HG02981 (cell line): ENCODE results near the gene ARID3C.

Experiments used
- ATAC-seq: cut with Tn5 transposase; IDR thresholded peaks from one replicate; pipeline ENCODE4 v1.9.1; 2021; ENCODE audit warnings: mild to moderate bottlenecking, moderate library complexity; ENCODE audit not compliant: unreplicated experiment

ARID3C gene

DNA sequence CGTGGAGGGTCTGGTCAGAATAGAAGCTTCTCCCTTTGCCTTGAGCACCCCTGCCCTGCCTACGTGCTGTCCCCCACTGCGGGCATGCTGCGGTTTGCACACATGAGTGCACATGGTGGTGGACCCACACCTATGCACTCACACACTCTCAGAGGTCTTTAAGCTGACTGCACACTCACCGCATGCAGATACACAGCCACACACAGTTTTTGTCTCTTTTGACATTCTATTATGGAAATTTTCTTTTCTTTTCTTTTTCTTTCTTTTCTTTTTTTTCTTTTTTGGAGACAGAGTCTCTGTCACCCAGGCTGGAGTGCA lies 584 bp upstream of the ARID3C start:
- ATAC-seq, result no peak

- no peak for ATAC-seq
These were observed 880 bp downstream of the ARID3C start for GRCh38 chr9:34627716-34628655.

- ATAC-seq, result no peak
These were observed 3.7 kb downstream of the ARID3C start for GRCh38 chr9:34625186-34625486.

GRCh38 chr9:34624475-34625185 lies 4.2 kb downstream of the ARID3C start:
- ATAC-seq, result no peak

DNA sequence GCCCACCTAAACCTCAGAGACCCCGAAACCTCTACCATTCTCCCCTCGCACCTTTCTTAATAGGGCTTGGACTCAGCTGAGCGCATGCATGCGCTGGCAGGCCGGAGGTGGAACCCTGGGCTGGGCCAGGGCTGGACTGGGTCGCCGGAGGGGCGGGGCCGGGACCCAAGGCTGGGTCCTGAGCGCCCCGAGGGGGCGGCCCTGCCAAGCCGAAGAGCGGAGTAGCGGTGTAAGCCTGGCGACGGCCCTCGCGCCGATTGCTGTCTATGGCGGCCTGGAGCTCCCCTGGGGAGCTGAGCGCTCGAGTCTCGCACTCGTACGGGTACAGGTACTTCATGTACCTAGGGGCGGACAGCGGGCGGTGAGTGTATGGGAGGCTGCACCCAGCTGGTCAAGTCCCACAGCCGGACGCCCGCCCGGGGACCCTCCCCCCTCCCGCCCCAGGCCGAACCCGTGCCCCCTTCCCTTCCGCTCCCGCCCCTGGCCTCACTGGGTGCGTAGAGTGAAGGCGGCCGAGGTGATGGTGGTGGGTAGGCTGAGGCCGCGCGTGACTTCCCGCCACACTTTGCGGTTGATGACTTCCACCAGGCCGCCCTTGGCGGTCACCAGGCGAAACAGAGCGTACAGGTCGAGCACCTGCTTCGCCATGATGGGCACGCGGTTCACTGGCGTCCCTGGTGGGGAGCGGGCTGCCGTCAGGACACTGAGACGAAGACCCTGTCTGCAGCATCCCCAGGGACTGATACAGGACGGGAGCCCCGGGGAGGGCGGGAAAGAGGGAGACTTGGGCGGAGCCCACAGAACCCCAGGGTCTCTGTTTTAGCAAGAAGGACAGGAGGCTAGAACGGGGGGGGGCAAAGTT lies 5.3 kb downstream of the ARID3C start:
- ATAC-seq, result no peak

DNA sequence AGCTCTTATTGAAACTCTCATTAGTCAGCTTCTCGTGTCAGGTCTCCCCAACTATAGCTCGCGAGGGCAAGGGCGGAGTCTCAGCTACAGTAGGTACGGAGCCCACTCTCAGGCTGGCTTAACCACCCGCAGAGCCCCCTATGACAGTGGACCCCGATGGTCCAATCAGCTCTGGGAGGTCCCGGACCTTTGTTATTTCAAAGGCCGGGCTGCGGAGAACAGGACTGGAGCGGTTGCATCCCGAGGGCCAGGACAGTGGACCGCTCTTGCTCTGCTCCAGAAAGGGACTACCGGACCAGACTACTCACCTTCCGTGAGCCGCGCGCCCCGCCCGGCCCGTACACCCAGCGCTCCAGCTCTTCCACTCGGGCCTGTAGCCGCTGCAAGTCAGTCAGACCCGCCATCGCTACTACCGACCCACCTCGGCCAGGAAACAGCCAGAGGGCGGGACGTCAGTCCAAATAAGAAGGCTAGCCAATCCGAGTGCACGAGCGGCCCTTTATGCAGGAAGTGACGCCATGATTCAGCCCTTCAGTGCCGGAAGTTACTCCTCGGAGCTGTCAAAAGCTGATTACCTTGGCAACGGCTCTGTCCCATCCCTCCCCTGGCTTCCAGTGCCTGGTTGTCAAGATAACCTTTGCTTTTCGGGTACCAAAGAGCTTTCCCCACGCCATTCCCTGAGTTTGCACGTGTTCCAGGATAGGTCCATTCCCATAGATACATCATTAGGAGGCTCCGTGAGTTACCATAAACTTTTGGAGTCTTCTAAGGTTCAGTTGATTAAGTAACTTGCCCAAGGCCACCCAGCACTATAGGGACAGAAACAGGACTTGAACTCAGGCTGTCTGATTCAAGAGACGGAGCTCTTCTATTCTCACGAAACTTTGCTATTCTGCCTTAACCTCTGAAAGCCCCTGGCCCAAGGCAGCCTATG lies 8.5 kb downstream of the ARID3C start, which contains the start of gene DCTN3:
DCTN3 (minus strand) TSS at position 435 of the 934 bp plus-strand sequence; CDS start at position 404, 31 bp downstream.
- ATAC-seq, result peak; percentile 98

DNA sequence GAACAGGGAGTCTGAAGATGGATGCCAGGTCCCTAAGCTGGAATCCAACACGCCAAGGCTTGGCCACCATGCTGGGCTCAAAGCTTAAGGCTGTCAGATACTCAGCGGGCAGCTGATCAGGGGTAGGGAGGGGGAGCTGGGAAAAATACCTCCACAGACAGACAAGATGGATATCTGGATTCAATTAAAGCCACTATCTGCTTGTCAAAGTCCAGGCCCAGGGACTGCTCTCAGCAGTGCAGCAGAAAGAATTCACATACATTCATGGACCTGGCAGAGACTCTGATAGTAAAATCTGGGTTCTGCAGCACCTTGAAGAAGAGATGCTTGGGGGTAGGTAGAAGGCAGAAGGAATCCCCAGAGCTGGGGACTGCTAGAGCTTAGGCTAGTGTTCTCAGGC lies 13.7 kb downstream of the ARID3C start:
- no peak for ATAC-seq

- no peak for ATAC-seq
These were observed 16.0 kb downstream of the ARID3C start for GRCh38 chr9:34612788-34613390.

GRCh38 chr9:34611811-34612787 lies 16.8 kb downstream of the ARID3C start, which contains the start of gene RPP25L:
TSS of gene RPP25L (minus strand) at chr9:34612097. CDS start at chr9:34611296, 801 bp downstream.
- peak; percentile 83 for ATAC-seq

- no peak for ATAC-seq
These were observed 17.5 kb downstream of the ARID3C start for GRCh38 chr9:34611251-34611810.

DNA sequence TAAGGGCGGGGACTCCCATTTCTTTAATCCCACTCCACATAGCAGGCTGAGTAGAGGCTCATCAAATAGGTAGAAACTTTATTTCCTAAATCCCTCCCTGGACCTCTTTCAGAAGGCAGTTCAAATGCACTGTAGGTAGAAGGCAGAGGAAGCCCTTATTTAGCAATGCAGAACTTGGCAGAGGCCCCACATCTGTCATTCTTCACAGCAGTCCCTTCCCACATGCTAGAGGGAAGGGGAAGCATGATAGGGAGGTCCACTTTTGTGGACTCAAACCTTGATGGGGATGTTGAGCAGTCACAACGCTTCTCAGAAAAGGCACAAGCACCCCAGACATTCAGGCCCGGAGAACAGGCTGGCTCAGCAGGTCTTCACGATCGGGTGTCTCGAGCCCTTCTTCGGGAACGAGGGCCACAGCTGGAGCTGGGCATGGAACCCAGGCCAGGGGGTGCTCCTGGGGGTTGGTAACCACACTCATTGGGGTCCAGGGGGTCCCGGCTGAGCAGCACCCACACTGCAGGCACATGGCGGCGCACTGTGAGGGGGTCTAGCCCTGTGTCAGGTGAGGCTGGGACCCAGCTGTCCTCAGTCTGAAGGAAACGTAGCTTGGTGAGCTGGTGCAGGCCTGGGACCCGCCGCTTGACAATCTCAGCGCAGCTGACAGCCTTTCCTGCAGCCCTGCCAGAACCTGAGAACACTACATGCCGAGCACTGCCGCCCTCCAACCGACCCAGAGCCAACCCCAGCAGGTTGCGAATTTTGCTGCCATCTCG lies 18.2 kb downstream of the ARID3C start:
- no peak for ATAC-seq

GRCh38 chr9:34607331-34607730 lies 21.5 kb downstream of the ARID3C start:
- no peak for ATAC-seq

DNA sequence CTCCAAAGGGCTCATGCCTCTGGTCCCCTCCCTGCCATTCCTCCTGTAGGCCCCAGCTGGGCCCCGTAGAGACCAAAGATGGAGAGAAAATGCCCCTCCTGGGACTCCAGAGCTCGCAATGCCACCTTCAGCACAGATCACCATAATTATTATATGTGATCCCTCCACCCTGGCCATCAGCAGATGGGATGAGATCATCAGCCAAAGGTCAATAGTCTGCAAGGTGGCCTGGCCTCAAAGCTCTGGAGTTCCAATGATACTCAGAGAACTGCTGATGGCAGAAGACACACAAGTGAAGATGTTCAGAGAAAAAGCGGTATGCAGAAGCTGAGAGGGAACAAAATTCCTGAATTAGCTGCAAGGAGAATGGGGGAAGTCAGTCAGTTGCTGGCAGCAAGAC lies 22.0 kb downstream of the ARID3C start:
- no peak for ATAC-seq

- no peak for ATAC-seq
These were observed 22.7 kb downstream of the ARID3C start for GRCh38 chr9:34606190-34606589.

DNA sequence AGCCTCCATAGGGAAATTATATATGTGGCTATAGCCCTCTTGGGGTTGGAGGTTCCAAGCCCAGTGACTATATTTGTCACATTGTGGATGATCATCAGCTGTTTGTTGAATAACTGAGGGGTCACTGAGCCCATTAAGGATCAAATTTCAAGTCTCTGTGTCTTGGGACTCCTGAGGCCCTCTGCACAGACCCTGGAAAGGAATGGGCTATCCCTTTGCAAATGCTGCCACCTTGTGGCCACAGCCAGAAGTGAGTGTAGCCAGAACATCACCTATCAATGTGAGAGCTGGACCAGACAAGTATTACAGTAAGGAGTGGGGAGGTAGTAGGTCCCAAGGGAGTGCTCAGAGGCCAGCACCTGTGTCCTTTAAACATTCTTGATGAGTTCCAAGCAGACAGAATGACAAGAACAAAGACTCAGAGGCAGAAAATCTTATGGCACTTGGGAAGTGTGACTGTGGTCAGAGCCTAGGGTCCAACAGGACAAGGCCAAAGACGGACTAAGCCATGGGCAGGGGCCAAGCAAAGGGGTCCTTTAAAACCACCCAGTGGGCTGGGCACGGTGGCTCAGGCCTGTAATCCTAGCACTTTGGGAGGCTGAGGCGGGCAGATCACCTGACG lies 25.1 kb downstream of the ARID3C start:
- ATAC-seq, result peak; percentile 63

DNA sequence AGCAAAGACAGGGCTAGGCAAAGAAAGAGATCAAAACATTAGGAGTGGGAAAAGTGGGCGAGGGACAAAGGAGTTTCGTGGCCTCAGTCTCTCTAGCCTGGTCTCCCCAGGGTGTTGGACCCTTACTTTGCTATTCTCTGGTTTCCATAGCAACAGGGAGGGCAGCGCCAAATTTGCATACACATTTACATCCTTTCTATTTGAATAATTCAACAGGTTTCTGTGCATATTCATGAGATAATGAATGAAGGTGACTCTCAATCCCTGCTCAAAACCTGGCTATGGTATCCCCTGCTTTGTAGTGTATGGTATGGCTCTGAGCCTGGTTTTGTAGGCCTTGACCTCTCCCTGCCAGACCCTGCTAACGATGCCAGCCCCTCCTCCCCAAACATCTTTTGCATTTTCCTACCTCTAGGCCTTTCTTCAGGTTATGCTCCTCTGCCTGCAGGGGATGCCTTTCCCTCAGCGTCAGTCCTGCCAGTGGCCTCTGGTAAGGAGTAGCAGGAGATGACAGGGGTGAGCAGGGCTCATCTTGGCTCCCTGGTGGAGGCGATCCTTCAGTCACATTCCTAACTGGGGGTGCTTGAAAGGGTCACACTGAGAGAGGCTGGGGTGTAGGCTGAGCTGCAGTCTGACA lies 26.8 kb downstream of the ARID3C start:
- ATAC-seq, result no peak

DNA sequence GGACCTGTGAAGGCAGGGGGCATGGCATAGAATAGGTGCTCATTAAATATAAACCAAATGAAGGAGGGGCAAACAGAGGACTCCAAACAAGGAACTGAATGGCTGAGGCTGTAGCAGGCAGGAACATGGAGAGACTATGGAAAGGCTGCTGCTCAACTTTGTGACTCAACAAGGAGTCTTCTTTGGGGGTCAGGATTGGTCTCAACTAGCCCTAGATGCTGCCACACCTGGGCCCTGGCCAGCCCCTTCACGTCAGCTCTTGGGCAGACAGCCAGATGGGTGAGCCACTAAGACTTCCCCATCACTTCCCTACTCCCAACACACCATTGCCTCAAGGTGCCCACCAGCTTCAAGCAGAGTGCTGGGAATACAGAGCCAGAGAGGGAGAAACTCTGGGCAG lies 28.0 kb downstream of the ARID3C start:
- ATAC-seq, result no peak
